Smooth muscle cell (in vitro differentiated cells): ENCODE data around the gene CCBE1. TPM values are rescaled to one million over a fixed set of nuclear protein-coding genes. Genes with fewer than 3 reads are reported as not detected.

ENCODE experiments used
- DNase-seq: peaks from one replicate; lab custom pipeline; 2025; ENCODE audit not compliant: unreplicated experiment; lab: John Stamatoyannopoulos, UW
- H2AFZ ChIP-seq: fragments of 200-600 bp; sonication (generic); 2 replicates; pipeline ENCODE4 v1.6.0; 2016; ENCODE audit warnings: antibody characterized with exemption, low read depth, mild to moderate bottlenecking
- H3F3A ChIP-seq: fragments of 200-600 bp; sonication (generic); 2 replicates; pipeline ENCODE4 v1.6.0; 2017; ENCODE audit warnings: antibody characterized with exemption, low read depth
- H3K27ac ChIP-seq: fragments of 200-600 bp; sonication (generic); 2 replicates; pipeline ENCODE4 v1.5.1; 2016; ENCODE audit warnings: low read depth, mild to moderate bottlenecking
- H3K27me3 ChIP-seq: fragments of 200-600 bp; sonication (generic); 2 replicates; pipeline ENCODE4 v1.6.1; 2016; ENCODE audit warnings: low read depth, mild to moderate bottlenecking
- H3K36me3 ChIP-seq: fragments of 200-600 bp; sonication (generic); 2 replicates; pipeline ENCODE4 v1.5.1; 2016; ENCODE audit warnings: low read depth
- H3K4me1 ChIP-seq: fragments of 200-600 bp; sonication (generic); 2 replicates; pipeline ENCODE4 v1.5.1; 2016; ENCODE audit warnings: low read depth
- H3K4me2 ChIP-seq: fragments of 200-600 bp; sonication (generic); 2 replicates; pipeline ENCODE4 v1.6.0; 2016; ENCODE audit warnings: mild to moderate bottlenecking
- H3K4me3 ChIP-seq: fragments of 200-600 bp; sonication (generic); 2 replicates; pipeline ENCODE4 v1.5.1; 2016; ENCODE audit warnings: mild to moderate bottlenecking
- H3K79me2 ChIP-seq: fragments of 200-600 bp; sonication (generic); 2 replicates; pipeline ENCODE4 v1.6.0; 2016; ENCODE audit warnings: low read depth, mild to moderate bottlenecking
- H3K9ac ChIP-seq: fragments of 200-600 bp; sonication (generic); 2 replicates; pipeline ENCODE4 v1.6.0; 2016; ENCODE audit warnings: low read depth
- H3K9me3 ChIP-seq: fragments of 200-600 bp; sonication (generic); replicated peaks from 2 replicates; pipeline ENCODE4 v1.5.1; 2016; ENCODE audit warnings: low read depth
- H4K20me1 ChIP-seq: fragments of 200-600 bp; sonication (generic); 2 replicates; pipeline ENCODE4 v1.6.0; 2016; ENCODE audit warnings: low read depth
- whole genome bisulfite sequencing: methylation state at CpG from one replicate; pipeline ENCODE4 v1.1.7; 2016; ENCODE audit warnings: low lambda C conversion rate; 5-methylcytosine and 5-hydroxymethylcytosine counted together
- polyA plus RNA-seq: library from polyadenylated mRNA; unstranded; fragments of >200 nt; fragmentation: Nextera tagmentation; extraction: Ambion mirVana; gene quantifications from 2 replicates; pipeline ENCODE4 v1.2.1, GENCODE V29; 2016
- total RNA-seq: library from RNA; depleted of rRNA; stranded (reverse); fragments of >200 nt; gene quantifications from 2 replicates; pipeline ENCODE4 v1.2.3, GENCODE V29; 2014
- TF ChIP-seq, protein P1 (sequence below): fragments of 200-600 bp; sonication (generic); IDR thresholded peaks from 2 replicates; pipeline ENCODE4 v1.5.1; 2017; ENCODE audit warnings: borderline replicate concordance, mild to moderate bottlenecking, antibody characterized with exemption; ENCODE audit not compliant: insufficient read depth, poor library complexity, severe bottlenecking

The CCBE1 gene
- total and polyA plus RNA-seq, 2 experiments from 2014 or later = 3.1 TPM; not detected in 1

DNA sequence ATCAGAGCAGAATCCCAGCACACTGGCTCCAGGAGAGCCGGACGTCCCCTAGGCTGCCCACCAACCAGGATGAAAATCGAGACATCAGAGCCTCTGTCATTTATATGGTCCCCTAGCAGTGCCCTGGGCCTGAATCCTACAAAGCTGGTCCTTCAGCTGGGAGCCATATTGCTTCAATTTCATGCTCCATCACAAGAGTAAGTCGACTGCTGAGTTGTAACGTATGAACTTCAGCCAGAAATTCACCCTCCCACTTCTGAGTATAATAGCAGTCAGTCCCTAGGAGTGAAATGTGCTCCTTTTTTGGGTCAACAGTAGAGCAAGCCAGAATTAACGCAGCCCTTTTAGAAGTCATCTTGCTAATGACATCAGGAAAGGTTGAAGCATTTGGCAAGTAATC is 126.4 kb downstream of the CCBE1 start:
- Histone ChIP-seq H3K36me3 (no peaks in the 10 kb centered on the region), H4K20me1 (no peaks in the 10 kb centered on the region), H3F3A (peaks cover 7% of the 10 kb centered on the region), H3K79me2 (no peaks in the 10 kb centered on the region), H3K9me3 (no peaks in the 10 kb centered on the region), H3K9ac (no peak overlapping the region), H3K27me3 (peaks cover 38% of the 10 kb centered on the region), H2AFZ (no peak overlapping the region), H3K4me3 (no peak overlapping the region), H3K27ac (no peak overlapping the region), H3K4me2 (no peak overlapping the region), H3K4me1 (peaks cover 18% of the 10 kb centered on the region)
- DNase-seq = no peak
- TF ChIP-seq, protein P1, sequence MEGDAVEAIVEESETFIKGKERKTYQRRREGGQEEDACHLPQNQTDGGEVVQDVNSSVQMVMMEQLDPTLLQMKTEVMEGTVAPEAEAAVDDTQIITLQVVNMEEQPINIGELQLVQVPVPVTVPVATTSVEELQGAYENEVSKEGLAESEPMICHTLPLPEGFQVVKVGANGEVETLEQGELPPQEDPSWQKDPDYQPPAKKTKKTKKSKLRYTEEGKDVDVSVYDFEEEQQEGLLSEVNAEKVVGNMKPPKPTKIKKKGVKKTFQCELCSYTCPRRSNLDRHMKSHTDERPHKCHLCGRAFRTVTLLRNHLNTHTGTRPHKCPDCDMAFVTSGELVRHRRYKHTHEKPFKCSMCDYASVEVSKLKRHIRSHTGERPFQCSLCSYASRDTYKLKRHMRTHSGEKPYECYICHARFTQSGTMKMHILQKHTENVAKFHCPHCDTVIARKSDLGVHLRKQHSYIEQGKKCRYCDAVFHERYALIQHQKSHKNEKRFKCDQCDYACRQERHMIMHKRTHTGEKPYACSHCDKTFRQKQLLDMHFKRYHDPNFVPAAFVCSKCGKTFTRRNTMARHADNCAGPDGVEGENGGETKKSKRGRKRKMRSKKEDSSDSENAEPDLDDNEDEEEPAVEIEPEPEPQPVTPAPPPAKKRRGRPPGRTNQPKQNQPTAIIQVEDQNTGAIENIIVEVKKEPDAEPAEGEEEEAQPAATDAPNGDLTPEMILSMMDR = no peak
- 63% methylated on average over 6 of the region's 6 CpGs for WGBS

DNA sequence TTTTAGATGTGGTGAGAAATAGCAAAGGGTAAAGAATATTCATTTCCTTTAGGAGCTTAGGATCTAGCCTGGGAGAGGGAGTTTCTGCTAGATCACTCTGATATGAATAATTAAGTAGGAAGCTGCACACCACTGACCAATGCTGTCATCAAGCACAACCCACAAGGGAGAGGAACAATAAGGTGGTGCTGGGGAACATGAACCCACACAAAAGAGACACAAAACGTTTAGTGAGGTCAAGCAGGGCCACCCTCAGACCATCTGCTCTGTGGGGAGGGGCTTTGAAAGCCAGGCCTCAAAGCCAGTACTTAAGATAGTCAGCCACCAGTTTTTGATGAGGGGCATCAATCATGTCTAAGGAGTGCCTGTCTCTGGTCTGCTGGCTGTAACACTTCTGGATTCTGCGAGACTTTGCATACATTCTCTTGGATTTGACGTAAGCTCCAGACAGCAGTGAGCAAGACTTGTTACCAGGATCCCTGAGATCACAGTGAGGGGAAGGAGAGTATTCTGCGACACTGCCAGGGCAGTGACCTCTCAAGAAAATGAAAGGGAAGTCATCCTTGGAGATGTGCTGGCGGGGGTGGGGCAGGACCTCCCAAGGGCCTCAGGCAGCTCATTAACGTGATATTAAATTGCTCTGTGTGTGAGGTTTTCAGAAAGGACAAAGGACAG is 127.0 kb downstream of the CCBE1 start:
- H3F3A ChIP-seq = peaks cover 7% of the 10 kb centered on the region
- peaks cover 33% of the 10 kb centered on the region for H3K27me3 ChIP-seq
- H3K4me2 ChIP-seq = no peak overlapping the region
- no peaks in the 10 kb centered on the region for H3K9me3 ChIP-seq
- no peaks in the 10 kb centered on the region for H3K79me2 ChIP-seq
- no peak overlapping the region for H2AFZ ChIP-seq
- H3K36me3 ChIP-seq = no peaks in the 10 kb centered on the region
- DNase-seq = no peak
- H3K9ac ChIP-seq = no peak overlapping the region
- no peak overlapping the region for H3K4me3 ChIP-seq
- WGBS = 23% methylated on average over 6 of the region's 6 CpGs
- H3K27ac ChIP-seq = no peak overlapping the region
- TF ChIP-seq, protein P1 = no peak
- no peaks in the 10 kb centered on the region for H4K20me1 ChIP-seq
- peaks cover 18% of the 10 kb centered on the region for H3K4me1 ChIP-seq

DNA sequence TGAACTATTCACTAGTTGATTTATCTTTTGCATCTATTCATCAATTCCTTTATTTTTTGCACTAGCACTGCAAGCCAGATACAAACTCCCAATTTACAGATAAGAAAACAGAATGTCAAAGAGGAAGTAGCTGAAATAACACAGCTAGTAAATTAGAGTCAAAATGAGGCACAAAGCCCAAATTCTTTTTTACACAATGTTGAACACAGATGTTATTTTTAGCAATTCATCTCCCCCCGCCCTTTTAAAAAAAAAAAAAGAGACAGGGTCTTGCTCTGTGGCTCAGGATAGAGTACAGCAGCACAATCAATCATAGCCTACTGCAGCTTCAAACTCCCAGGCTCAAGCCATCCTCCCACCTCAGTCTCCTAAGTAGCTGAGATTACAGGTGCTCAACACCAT is 127.8 kb downstream of the CCBE1 start:
- peaks cover 18% of the 10 kb centered on the region for H3K4me1 ChIP-seq
- peaks cover 24% of the 10 kb centered on the region for H3K27me3 ChIP-seq
- H2AFZ ChIP-seq = no peak overlapping the region
- no peak overlapping the region for H3K4me3 ChIP-seq
- WGBS = 89% methylated on average over 1 of the region's 1 CpG
- DNase-seq = no peak
- TF ChIP-seq, protein P1 = no peak
- H3K79me2 ChIP-seq = no peaks in the 10 kb centered on the region
- H3F3A ChIP-seq = peaks cover 7% of the 10 kb centered on the region
- no peaks in the 10 kb centered on the region for H3K36me3 ChIP-seq
- no peak overlapping the region for H3K4me2 ChIP-seq
- no peak overlapping the region for H3K9ac ChIP-seq
- no peaks in the 10 kb centered on the region for H3K9me3 ChIP-seq
- no peak overlapping the region for H3K27ac ChIP-seq
- no peaks in the 10 kb centered on the region for H4K20me1 ChIP-seq

DNA sequence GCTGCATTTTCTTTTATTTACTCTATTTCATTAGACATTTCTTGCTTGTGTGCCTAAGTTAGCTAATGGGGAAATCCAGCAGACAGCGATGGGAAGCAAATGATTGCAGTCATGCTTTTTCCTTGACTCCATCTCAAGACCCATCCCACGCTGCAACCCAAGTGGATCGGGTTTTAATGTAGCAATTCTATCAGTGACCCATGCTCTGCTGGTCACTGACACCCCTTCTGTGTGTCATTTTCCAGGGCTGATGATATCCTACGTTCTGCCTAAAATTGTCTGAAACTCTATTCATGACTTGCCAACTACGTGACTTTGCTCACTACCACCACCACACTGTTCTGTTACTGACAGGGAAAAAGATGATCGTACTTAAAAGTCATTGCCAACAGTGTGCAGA is 129.8 kb downstream of the CCBE1 start:
- WGBS = 75% methylated on average over 6 of the region's 6 CpGs
- no peak overlapping the region for H3K27ac ChIP-seq
- no peaks in the 10 kb centered on the region for H3K36me3 ChIP-seq
- peaks cover 10% of the 10 kb centered on the region for H3K27me3 ChIP-seq
- TF ChIP-seq, protein P1 = no peak
- H3K4me3 ChIP-seq = no peak overlapping the region
- peaks cover 7% of the 10 kb centered on the region for H3F3A ChIP-seq
- H3K4me2 ChIP-seq = peak overlapping the region; percentile 43
- H2AFZ ChIP-seq = no peak overlapping the region
- peaks cover 18% of the 10 kb centered on the region for H3K4me1 ChIP-seq
- no peaks in the 10 kb centered on the region for H3K9me3 ChIP-seq
- H4K20me1 ChIP-seq = no peaks in the 10 kb centered on the region
- no peaks in the 10 kb centered on the region for H3K79me2 ChIP-seq
- H3K9ac ChIP-seq = no peak overlapping the region
- DNase-seq = no peak
